NB4 (cell line): ENCODE results near the gene SLC6A11.

Experiments used
- MYC ChIP-seq: IDR thresholded peaks from 2 replicates; pipeline ENCODE4 v1.6.1; 2011; ENCODE audit warnings: low read depth, low read length
- POLR2A ChIP-seq: IDR thresholded peaks from 2 replicates; pipeline ENCODE4 v1.6.1; 2011; ENCODE audit warnings: mild to moderate bottlenecking; ENCODE audit not compliant: insufficient read length; ENCODE audit errors: extremely low read depth
- TF ChIP-seq, protein P1 (sequence below): IDR thresholded peaks from one replicate; pipeline ENCODE4 v1.5.1; 2012; ENCODE audit warnings: low read depth, low read length
- TF ChIP-seq, protein P2 (sequence below): IDR thresholded peaks from 2 replicates; pipeline ENCODE4 v1.6.1; 2011; ENCODE audit warnings: low read depth, low read length

DNA sequence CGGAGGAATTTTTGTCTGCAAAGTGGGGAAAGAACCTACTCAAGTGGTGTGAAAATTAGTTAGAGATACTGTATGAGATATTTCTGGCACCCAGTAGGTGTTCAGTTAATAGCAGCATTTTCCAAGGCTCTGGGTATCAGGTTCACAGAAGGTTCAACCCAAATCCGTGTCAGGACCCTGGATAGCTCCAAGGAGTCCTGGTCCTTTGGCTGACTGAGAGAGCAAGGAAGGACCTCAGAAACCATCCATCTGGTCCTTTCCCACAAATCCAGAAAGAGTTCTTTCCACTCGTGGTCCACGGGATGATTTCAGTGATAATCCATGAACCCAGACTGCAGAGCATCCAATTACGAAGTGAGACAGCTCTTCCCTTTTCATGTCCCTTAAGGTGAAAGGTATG, 51.4 kb downstream of the SLC6A11 start:
- TF ChIP-seq, protein P1, sequence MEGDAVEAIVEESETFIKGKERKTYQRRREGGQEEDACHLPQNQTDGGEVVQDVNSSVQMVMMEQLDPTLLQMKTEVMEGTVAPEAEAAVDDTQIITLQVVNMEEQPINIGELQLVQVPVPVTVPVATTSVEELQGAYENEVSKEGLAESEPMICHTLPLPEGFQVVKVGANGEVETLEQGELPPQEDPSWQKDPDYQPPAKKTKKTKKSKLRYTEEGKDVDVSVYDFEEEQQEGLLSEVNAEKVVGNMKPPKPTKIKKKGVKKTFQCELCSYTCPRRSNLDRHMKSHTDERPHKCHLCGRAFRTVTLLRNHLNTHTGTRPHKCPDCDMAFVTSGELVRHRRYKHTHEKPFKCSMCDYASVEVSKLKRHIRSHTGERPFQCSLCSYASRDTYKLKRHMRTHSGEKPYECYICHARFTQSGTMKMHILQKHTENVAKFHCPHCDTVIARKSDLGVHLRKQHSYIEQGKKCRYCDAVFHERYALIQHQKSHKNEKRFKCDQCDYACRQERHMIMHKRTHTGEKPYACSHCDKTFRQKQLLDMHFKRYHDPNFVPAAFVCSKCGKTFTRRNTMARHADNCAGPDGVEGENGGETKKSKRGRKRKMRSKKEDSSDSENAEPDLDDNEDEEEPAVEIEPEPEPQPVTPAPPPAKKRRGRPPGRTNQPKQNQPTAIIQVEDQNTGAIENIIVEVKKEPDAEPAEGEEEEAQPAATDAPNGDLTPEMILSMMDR = no peak
- TF ChIP-seq POLR2A (no peak), MYC (no peak)
- TF ChIP-seq, protein P2, sequence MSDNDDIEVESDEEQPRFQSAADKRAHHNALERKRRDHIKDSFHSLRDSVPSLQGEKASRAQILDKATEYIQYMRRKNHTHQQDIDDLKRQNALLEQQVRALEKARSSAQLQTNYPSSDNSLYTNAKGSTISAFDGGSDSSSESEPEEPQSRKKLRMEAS = no peak
